Medulla oblongata (tissue), 1 donor: ENCODE data around the gene DOK4.
"Not testable (repeated sequence)": the region's sequence is repeated elsewhere in the genome, so short reads cannot be mapped to it uniquely, and the experiment has no call there.

Experiments used
- DNase-seq: peaks from one replicate; pipeline ENCODE4 v3.0.0-alpha.2; 2015; ENCODE audit errors: extremely low spot score

DOK4 gene

DNA sequence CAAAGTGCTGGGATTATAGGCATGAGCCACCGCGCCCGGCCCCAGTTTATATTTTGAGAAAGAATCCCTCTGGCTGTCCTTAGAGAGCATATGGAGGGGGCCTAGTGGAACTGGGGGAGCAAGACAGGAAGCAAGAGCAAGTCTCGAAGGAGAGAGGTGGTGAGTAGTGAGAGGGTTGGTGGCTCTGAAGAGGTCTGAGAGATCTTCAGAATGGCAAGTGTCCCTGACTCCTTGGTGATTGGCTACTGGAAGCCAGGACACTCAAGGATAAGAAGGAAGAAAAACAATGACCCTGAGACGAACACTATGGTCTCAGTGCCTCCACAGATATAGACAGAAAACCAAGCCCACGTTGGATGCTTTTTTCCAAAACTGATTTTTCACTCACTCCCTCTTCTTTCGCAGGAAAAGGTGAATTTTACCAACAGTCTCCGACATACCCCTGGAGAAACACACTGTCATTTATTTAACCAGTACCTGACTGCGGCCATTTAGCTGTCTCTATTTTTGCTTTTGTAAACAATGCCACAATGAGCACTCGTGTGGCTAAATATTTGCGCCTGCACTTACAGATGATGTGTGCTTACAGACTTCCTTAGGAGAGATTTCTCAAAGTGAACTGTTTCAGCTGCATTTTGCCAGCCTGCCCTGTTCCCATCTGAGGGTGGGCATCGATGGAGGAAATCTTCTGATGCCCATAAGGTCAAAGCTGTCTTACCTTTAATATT, 15.9 kb upstream of the DOK4 start:
- DNase-seq: no peak

DNA sequence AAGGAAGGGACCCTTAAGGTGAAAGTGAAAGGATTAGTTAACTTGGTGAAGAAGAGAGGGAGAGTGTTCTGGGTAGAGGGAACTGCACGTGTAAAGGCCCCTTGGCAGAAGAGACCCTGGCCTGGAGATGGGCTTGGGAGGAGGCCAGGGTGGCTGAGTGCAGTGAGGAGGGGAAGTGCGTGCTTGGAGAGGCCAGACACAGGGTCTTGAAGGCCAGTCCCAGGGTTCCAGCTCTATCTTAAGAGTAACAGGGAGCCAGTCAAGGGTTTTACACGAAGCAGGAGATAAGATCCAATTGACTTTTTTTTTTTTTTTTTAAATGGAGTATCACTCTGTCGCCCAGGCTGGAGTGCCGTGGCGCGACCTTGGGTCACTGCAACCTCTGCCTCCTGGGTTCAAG, 15.2 kb upstream of the DOK4 start:
- no peak for DNase-seq

- DNase-seq: no peak
Observed at GRCh38 chr16:57500578-57501111, 14.4 kb upstream of the DOK4 start.

- not testable (repeated sequence) for DNase-seq
Observed at GRCh38 chr16:57499941-57500340, 13.6 kb upstream of the DOK4 start.

- no peak for DNase-seq
Observed at GRCh38 chr16:57498031-57498430, 11.7 kb upstream of the DOK4 start.

GRCh38 chr16:57497121-57497520, 10.8 kb upstream of the DOK4 start:
- DNase-seq: no peak

DNA sequence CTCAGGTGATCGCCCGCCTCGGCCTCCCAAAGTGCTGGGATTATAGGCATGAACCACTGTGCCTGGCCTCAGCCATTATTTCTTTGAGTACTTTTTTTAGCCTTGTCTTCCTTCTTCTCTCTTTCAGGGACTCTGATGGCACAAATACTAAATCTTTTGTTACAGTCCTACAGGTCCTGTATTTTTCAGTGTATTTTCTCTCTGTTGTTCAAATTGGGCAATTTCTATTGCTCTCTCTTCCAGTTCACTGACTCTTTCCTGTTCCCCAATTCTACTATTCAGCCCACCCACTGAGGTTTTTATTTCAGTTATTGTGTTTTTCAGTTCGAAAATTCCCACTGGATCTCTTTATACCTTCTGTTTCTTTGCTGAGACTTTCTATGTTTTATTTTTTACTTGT, 7.5 kb upstream of the DOK4 start:
- DNase-seq: no peak

DNA sequence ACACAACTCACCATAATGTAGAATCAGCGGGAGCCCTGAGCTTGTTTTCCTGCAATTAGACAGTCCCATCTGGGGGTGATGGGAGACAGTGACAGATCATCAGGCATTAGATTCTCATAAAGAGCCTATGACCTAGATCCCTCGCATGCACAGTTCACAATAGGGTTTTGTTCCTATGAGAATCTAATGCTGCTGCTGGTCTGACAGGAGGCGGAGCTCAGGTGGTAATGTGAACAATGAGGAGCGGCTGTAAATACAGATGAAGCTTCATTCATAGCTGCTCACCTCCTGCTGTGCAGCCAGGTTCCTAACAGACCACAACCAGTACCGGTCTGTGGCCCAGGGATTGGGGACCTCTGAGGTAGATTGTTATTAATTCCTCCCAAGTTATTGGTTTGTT, 2.9 kb upstream of the DOK4 start:
- DNase-seq: no peak

- DNase-seq: no peak
Observed at GRCh38 chr16:57486858-57487834, 853 bp upstream of the DOK4 start.

GRCh38 chr16:57485091-57485915, 990 bp downstream of the DOK4 start:
- no peak for DNase-seq

DNA sequence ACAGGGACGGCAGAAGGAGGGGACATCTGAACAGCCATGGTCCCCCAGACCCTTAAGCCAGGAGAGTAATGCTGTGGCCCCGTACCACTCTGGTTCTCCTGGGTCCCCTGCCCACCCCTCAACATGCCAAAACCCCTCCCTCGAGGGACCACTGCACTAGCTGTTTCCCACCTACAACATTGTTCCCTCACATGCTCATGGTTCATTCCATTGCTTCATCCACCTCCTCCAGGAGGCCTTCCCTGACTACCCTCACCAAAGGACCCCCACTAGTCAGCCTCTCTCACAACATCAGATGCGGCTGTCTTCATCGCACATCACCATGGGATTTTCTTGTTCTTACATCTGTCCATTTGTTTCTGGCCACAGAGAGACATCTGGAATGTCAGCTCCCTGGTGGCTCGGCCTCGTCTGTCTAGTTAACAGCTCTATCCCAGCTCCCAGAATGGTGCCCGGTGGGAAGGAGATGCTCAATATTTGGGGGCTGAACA, 1.7 kb downstream of the DOK4 start:
- no peak for DNase-seq

- no peak for DNase-seq
Observed at GRCh38 chr16:57483725-57484514, 2.4 kb downstream of the DOK4 start.

DNA sequence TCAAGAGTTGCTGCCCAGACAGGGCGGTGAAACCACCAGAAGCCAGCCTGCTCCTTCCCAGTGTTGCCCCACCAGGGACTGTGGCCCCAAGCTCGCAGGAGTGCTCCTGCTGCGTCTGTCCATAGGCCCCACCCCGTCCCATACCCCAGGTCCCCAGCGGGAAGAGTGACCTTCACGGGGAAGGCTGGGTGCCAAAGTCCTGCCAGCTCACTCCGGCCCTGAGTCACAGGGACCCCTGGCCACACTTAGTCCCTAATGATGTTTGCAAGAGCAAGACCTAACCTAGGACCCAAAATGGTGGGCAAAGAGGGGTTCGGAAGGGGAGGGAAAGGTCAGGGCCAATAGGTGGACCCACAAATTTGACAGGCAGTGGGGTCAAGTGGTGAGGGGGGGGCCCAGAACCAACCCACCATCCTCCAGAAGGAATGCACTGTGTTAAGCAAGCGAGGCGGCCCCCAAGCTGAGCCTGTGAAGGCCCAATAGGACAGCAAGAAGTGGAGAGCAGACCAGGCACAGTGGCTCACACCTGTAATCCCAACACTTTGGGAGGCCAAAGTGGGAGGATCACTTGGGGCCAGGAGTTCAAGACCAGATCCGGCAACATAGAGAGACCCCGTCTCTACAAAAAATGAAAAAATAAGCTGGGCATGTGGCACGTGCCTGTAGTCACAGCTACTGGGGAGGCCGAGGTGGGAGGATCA, 3.3 kb downstream of the DOK4 start:
- no peak for DNase-seq

GRCh38 chr16:57481421-57481820, 4.9 kb downstream of the DOK4 start:
- DNase-seq: no peak

DNA sequence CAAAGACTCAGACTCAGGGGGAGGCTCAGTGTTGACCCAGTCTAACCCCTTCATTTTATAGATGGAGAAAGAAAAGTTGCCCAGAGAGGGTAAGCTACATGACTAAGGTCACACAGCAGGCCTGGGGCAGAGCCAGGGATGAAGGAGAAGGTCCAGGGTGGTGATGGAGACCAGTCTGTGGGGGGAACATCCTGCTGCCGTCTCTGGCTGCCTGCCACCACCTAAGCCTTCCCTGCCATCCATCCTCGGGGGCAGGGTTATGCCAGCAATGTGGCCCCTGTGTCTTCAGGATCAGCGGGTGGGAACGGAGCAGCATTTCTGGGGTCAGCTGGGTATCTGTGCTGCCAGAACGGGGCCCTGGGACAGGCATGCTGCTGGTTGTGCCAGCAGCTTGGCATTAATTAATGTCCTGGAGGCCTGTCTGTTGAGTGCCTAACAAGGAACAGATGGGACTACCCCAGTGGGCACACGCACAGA, 5.5 kb downstream of the DOK4 start:
- DNase-seq: no peak

- DNase-seq: no peak
Observed at GRCh38 chr16:57479976-57480753, 6.1 kb downstream of the DOK4 start.

DNA sequence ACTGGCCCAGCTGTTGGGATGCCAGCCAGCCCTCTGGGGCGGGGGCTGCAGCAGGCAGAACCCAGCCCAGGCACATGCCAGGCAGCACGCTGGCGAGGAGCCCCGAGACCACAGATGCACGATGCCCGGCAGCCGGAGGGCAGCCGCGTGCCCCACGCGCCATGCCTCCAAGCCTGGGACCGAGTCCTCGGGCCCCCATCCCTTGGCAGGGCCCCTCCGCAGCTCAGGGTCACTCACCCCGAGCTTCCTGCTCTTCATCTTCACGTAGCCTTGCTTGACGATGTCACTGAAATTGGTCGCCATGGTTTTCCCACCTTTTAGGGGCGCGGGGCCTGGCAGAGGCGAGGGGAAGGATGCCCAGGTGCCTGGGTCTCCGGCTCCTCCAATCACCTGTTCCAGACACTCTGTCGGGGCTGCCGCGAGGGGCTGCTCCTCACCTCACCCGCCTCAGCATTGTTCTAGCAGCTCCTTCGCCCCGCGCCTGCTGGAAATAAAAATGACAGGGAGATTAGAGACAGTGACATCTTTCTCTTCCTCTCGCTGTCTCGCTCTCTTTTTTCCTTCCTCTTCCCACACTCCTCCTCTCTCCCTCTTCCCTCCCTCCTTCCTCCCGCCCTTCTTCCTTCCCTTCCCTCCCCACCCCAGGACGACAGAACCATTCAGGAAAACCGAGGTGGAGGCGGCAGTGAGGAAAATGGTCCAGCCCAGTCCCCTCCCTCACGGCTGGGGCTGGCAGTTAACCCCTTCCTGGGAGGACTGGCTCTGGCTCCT, 6.9 kb downstream of the DOK4 start:
- peak; percentile 30 for DNase-seq

DNA sequence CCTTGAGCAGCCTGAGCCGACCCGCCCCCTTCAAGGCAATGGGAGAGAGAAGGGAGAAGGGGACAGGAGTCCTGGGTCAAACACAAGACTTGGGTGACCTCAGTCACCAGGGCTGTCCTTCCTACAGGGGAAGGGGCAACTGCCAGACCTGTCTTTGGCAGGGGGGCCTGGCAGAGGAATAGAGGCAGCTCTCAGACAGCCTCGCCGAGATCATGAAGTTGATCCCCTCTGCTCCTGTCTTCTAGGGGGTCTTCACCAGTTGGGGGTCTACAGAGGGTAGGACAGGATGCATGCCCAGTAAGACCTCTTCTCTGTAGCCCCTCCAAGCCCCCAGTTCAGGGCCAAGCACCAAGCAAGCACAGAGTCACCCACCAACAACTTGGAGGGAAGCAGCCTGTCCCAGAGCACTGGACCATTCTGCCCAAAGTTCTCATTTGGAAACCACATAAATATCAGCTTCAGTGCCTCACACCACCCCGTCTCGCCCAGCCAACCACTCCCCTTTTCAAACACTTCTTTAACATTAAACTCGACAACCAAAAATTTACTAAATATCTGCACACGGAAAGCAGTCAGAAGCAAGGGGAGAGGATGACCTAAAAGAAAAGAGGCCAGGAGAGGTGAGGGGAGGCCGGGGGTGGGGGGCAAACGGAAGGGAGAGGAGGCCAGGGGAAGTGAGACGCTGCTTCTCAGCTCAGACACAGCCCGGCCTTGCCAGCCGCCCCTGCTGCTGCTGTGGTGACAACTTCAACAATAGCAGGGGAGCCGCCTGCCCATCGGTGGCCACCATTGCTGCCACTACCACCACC, 7.7 kb downstream of the DOK4 start:
- DNase-seq: no peak
